ENCODE results near the gene CGB1. TPM values are rescaled to one million over a fixed set of nuclear protein-coding genes. Genes with fewer than 3 reads are reported as not detected.
"Not testable (repeated sequence)": the region's sequence is repeated elsewhere in the genome, so short reads cannot be mapped to it uniquely, and the experiment has no call there.

CGB1 gene
- not detected for total RNA-seq

- H3K4me3 ChIP-seq; H3K27ac ChIP-seq; H3K4me1 ChIP-seq (replicated peaks in 1 of 2); in situ Hi-C loops (cut with MboI; ENCODE audit: low pct_unique_long_range_greater_than_20kb in 2 of 9, low sequenced_read_pairs in 9 of 9, unreplicated experiment in 9 of 9): not testable (repeated sequence)
- WGBS, 10 experiments = 0 to 100% (median 40%) methylated on average over 1 to 3 of the region's 18 CpGs; no CpG with 5 or more reads in 7 of the 10 experiments
- ATAC-seq (replicated peaks in 6 of 8) = peak in 1 of 8 experiments; percentile 22
Measured at GRCh38 chr19:49036815-49037214, at the start of gene CGB1. CGB1 (minus strand) TSS chr19:49036895; CDS start chr19:49036711, 184 bp downstream.

- peaks cover 13 to 19% of the 10 kb centered on the region in 2 donors for H3K4me1 ChIP-seq (replicated peaks in 1 of 2)
- H3K4me3 ChIP-seq = peak overlapping the region; percentile 71 to 85 (median 81)
- no peak for ATAC-seq (replicated peaks in 6 of 8)
- in situ Hi-C loops (cut with MboI; ENCODE audit: low pct_unique_long_range_greater_than_20kb in 2 of 9, low sequenced_read_pairs in 9 of 9, unreplicated experiment in 9 of 9) = loop anchor here in 5 of 9 experiments (25.0 kb wide), 1 partner anchor 126 kb away; no protein-coding TSS in a partner anchor
- 0 to 94% (median 40%) methylated on average over 1 to 9 of the region's 11 CpGs; no CpG with 5 or more reads in 3 of the 10 experiments for WGBS, 10 experiments
- H3K27ac ChIP-seq = peak overlapping the region in 1 of 2 donors; percentile 96
Measured at GRCh38 chr19:49086296-49086695, 49.6 kb upstream of the CGB1 start.

- H3K4me1 ChIP-seq (replicated peaks in 1 of 2) = peaks cover 13 to 19% of the 10 kb centered on the region in 2 donors
- 0 to 6% (median 0%) methylated on average over 2 to 14 of the region's 14 CpGs; no CpG with 5 or more reads in 1 of the 10 experiments for WGBS, 10 experiments
- in situ Hi-C loops (cut with MboI; ENCODE audit: low pct_unique_long_range_greater_than_20kb in 2 of 9, low sequenced_read_pairs in 9 of 9, unreplicated experiment in 9 of 9) = loop anchor here in 5 of 9 experiments (25.0 kb wide), 1 partner anchor 126 kb away; no protein-coding TSS in a partner anchor
- H3K27ac ChIP-seq = peak overlapping the region; percentile 89 to 96
- H3K4me3 ChIP-seq = peak overlapping the region; percentile 71 to 85 (median 81)
- ATAC-seq (replicated peaks in 6 of 8) = peak in 1 of 8 experiments; percentile 1
Measured at GRCh38 chr19:49085868-49086232, 49.2 kb upstream of the CGB1 start.

GRCh38 chr19:49085020-49085867 is 48.5 kb upstream of the CGB1 start, which contains the start of gene SNRNP70:
SNRNP70 (plus strand) TSS chr19:49085451; CDS start chr19:49086415, 964 bp downstream.
- 0% methylated on average over 1 to 25 of the region's 89 CpGs; no CpG with 5 or more reads in 3 of the 10 experiments for WGBS, 10 experiments
- H3K4me1 ChIP-seq (replicated peaks in 1 of 2) = peaks cover 13 to 19% of the 10 kb centered on the region in 2 donors

GRCh38 chr19:49084206-49085019 is 47.7 kb upstream of the CGB1 start:
- in situ Hi-C loops (cut with MboI; ENCODE audit: low pct_unique_long_range_greater_than_20kb in 2 of 9, low sequenced_read_pairs in 9 of 9, unreplicated experiment in 9 of 9) = loop anchor here in 5 of 9 experiments (25.0 kb wide), 1 partner anchor 128 kb away; no protein-coding TSS in a partner anchor
- H3K4me3 ChIP-seq = peak overlapping the region; percentile 17 to 85 (median 27)
- H3K4me1 ChIP-seq (replicated peaks in 1 of 2) = peaks cover 13 to 19% of the 10 kb centered on the region in 2 donors
- WGBS, 10 experiments = 35 to 100% (median 82%) methylated on average over 1 to 23 of the region's 26 CpGs
- H3K27ac ChIP-seq = peak overlapping the region; percentile 75 to 83
- ATAC-seq (replicated peaks in 6 of 8) = no peak

More at GRCh38 chr19:49085020-49085867, 48.5 kb upstream of the CGB1 start, which contains the start of gene SNRNP70:
- in situ Hi-C loops (cut with MboI; ENCODE audit: low pct_unique_long_range_greater_than_20kb in 2 of 9, low sequenced_read_pairs in 9 of 9, unreplicated experiment in 9 of 9) = loop anchor here in 5 of 9 experiments (25.0 kb wide), 1 partner anchor 127 kb away; no protein-coding TSS in a partner anchor
- H3K27ac ChIP-seq = peak within 1 kb of the TSS; percentile 89 to 96
- H3K4me3 ChIP-seq = peak within 1 kb of the TSS; percentile 71 to 85 (median 81)
- ATAC-seq (replicated peaks in 6 of 8) = peak; percentile 85 to 97 (median 91)

GRCh38 chr19:49081273-49081672 is 44.6 kb upstream of the CGB1 start:
- in situ Hi-C loops (cut with MboI; ENCODE audit: low pct_unique_long_range_greater_than_20kb in 2 of 9, low sequenced_read_pairs in 9 of 9, unreplicated experiment in 9 of 9) = loop anchor here in 5 of 9 experiments (25.0 kb wide), 1 partner anchor 131 kb away; no protein-coding TSS in a partner anchor
- Histone ChIP-seq H3K27ac (no peak overlapping the region), H3K4me1 (replicated peaks in 1 of 2) (peaks cover 6 to 8% of the 10 kb centered on the region in 2 donors), H3K4me3 (no peak overlapping the region)
- WGBS, 10 experiments = 33 to 60% (median 33%) methylated on average over 1 of the region's 1 CpG; no CpG with 5 or more reads in 7 of the 10 experiments
- no peak for ATAC-seq (replicated peaks in 6 of 8)

- no peak for ATAC-seq (replicated peaks in 6 of 8)
- in situ Hi-C loops (cut with MboI; ENCODE audit: low pct_unique_long_range_greater_than_20kb in 2 of 9, low sequenced_read_pairs in 9 of 9, unreplicated experiment in 9 of 9) = loop anchor here in 5 of 9 experiments (25.0 kb wide), 1 partner anchor 132 kb away; no protein-coding TSS in a partner anchor
- WGBS, 10 experiments = 17 to 95% (median 73%) methylated on average over 2 to 3 of the region's 4 CpGs; no CpG with 5 or more reads in 3 of the 10 experiments
- H3K4me3 ChIP-seq = no peak overlapping the region
- H3K4me1 ChIP-seq (replicated peaks in 1 of 2) = peaks cover 4 to 6% of the 10 kb centered on the region in 2 donors
- H3K27ac ChIP-seq = no peak overlapping the region
Measured at GRCh38 chr19:49080392-49080791, 43.7 kb upstream of the CGB1 start.

- not testable (repeated sequence) for H3K4me3 ChIP-seq; H3K4me1 ChIP-seq (replicated peaks in 1 of 2); H3K27ac ChIP-seq; ATAC-seq (replicated peaks in 6 of 8)
- in situ Hi-C loops (cut with MboI; ENCODE audit: low pct_unique_long_range_greater_than_20kb in 2 of 9, low sequenced_read_pairs in 9 of 9, unreplicated experiment in 9 of 9) = loop anchor here in 5 of 9 experiments (25.0 kb wide), 1 partner anchor 137 kb away; no protein-coding TSS in a partner anchor
- 0 to 100% methylated on average over 1 to 4 of the region's 9 CpGs; no CpG with 5 or more reads in 8 of the 10 experiments for WGBS, 10 experiments
Measured at GRCh38 chr19:49074869-49075268, 38.2 kb upstream of the CGB1 start.

GRCh38 chr19:49073514-49074378 is 37.1 kb upstream of the CGB1 start:
- WGBS, 10 experiments = 43 to 87% (median 63%) methylated on average over 3 to 9 of the region's 23 CpGs
- H3K27ac ChIP-seq = no peak overlapping the region
- H3K4me3 ChIP-seq = no peak overlapping the region
- H3K4me1 ChIP-seq (replicated peaks in 1 of 2) = peaks cover 0 to 3% of the 10 kb centered on the region in 2 donors
- in situ Hi-C loops (cut with MboI; ENCODE audit: low pct_unique_long_range_greater_than_20kb in 2 of 9, low sequenced_read_pairs in 9 of 9, unreplicated experiment in 9 of 9) = no loop called here
- peak in 1 of 8 experiments; percentile 58 for ATAC-seq (replicated peaks in 6 of 8)

- peaks cover 0 to 3% of the 10 kb centered on the region in 2 donors for H3K4me1 ChIP-seq (replicated peaks in 1 of 2)
- H3K27ac ChIP-seq = no peak overlapping the region
- 4 to 10% (median 5%) methylated on average over 2 to 12 of the region's 93 CpGs; no CpG with 5 or more reads in 7 of the 10 experiments for WGBS, 10 experiments
- H3K4me3 ChIP-seq = peak overlapping the region in 4 of 5 donors; percentile 12 to 21 (median 19)
- in situ Hi-C loops (cut with MboI; ENCODE audit: low pct_unique_long_range_greater_than_20kb in 2 of 9, low sequenced_read_pairs in 9 of 9, unreplicated experiment in 9 of 9) = no loop called here
- peak in 6 of 8 experiments; percentile 23 to 76 (median 66) for ATAC-seq (replicated peaks in 6 of 8)
Measured at GRCh38 chr19:49071860-49072547, 35.3 kb upstream of the CGB1 start.

GRCh38 chr19:49070416-49070815 is 33.7 kb upstream of the CGB1 start:
- ATAC-seq (replicated peaks in 6 of 8) = no peak
- no peak overlapping the region for H3K4me3 ChIP-seq
- H3K27ac ChIP-seq = no peak overlapping the region
- in situ Hi-C loops (cut with MboI; ENCODE audit: low pct_unique_long_range_greater_than_20kb in 2 of 9, low sequenced_read_pairs in 9 of 9, unreplicated experiment in 9 of 9) = no loop called here
- 75 to 100% (median 95%) methylated on average over 2 to 13 of the region's 21 CpGs; no CpG with 5 or more reads in 5 of the 10 experiments for WGBS, 10 experiments
- peaks cover 0 to 4% of the 10 kb centered on the region in 2 donors for H3K4me1 ChIP-seq (replicated peaks in 1 of 2)

Measured in motor neuron (in vitro differentiated cells).